GM15510 (cell line): ENCODE results near the gene PHKB.

ENCODE experiments used
- POLR2A ChIP-seq: IDR thresholded peaks from 3 replicates; pipeline ENCODE4 v1.6.1; 2011; ENCODE audit warnings: borderline replicate concordance; ENCODE audit not compliant: insufficient read length; ENCODE audit errors: extremely low read depth

The PHKB gene

DNA sequence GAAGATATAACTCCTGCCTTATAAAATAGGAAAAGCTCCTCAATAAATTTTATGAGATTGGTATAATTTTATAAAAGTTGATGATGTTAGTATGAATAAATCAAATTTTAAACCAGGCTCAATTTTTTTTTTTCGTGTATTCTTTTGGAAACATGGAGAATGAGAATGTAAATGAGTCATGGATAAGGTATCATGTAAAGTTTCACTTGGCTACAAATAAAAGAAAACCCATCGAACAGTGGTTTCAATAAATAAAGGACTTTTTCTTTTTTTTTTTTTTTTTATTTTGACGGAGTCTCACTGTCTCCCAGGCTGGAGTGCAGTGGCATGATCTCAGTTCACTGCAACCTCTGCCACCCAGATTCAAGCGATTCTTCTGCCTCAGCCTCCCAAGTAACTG lies 67.3 kb downstream of the PHKB start:
- no peak for TF ChIP-seq POLR2A

GRCh38 chr16:47533744-47534292 lies 72.7 kb downstream of the PHKB start:
- TF ChIP-seq POLR2A = no peak

- TF ChIP-seq POLR2A = no peak
Observed at GRCh38 chr16:47538472-47538871, 77.3 kb downstream of the PHKB start.

DNA sequence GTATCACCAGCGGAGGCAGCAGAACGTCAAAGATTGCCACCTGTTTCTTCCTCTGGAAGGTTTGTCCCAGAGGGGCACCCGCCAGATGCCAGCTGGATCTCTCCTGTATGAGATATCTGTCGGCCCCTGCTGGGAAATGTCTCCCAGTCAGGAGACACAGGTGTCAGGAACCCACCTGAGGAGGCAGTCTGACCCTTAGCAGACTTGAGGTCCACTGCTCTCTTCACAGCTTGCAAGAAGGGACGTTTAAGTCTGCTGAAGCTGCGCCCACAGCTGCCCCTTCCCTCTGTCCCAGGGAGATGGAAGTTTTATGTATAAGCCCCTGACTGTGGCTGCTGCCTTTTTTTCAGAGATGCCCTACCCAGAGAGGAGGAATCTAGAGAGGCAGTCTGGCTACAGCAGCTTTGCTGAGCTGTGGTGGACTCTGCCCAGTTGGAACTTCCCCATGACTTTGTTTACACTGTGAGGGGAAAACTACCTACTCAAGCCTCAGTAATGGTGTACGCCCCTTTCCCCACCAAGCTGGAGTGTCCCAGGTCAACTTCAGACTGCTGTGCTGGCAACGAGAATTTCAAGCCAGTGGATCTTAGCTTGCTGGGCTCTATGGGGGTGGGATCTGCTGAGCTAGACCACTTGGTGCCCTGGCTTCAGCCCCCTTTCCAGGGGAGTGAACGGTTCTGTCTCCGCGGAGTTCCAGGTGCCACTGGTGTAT lies 92.9 kb downstream of the PHKB start:
- TF ChIP-seq POLR2A = no peak

- no peak for TF ChIP-seq POLR2A
Observed at GRCh38 chr16:47561286-47561685, 100.2 kb downstream of the PHKB start.

DNA sequence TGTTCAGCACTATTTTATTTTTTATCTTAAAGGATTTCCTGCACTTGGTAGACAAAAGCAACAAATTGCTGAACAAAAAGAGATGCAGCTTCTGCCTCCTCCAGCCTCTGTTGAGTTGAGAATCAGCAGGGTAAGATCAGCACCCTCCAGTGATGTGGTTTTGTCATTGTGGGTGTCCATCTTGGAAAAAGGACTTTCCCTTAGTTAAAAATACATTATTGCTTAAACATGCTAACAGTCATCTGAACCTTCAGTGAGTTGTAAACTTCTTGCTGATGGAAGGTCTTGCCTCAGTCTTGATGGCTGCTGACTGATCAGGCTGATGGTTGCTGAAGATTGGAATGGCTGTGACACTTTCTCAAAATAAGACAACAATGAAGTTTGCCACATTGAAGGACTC lies 101.2 kb downstream of the PHKB start:
- TF ChIP-seq POLR2A = no peak

DNA sequence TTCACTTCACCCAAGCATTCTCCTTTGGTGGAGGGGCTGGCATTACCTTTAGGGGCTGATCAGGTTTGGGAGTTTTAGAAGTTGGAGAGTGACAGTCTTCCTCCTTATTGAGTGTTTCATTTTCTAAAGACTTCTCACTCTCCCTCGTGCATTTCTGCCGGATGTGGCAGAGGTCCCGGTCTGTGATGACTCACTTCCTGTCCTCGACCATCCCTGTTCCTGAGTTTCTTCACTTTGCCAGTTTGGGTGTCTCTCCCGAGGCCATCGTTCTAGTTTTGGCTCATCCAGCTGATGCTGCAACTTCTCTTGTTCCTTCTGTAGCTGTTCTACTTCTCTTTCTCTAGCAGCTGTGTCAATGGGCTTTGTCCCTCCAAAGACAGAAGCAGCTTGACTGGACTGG lies 104.3 kb downstream of the PHKB start:
- no peak for TF ChIP-seq POLR2A

DNA sequence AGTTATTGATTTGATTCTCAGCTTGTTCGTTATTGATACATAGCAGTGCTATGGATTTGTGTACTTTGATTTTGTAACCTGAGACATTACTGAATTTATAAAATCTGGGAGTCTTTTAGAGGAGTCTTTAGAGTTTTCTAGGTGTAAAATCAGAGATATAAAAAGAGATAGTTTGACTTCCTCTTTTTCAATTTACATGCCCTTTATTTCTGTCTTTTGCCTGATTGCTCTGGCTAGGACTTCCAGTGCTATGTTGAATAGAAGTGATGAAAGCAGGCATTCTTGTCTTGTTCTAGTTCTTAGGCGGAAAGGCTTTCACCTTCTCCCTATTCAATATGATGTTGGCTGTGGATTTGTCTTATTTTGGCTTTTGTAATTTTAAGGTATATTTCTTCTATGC lies 106.2 kb downstream of the PHKB start:
- TF ChIP-seq POLR2A = no peak

GRCh38 chr16:47568351-47568750 lies 107.2 kb downstream of the PHKB start:
- TF ChIP-seq POLR2A = no peak

DNA sequence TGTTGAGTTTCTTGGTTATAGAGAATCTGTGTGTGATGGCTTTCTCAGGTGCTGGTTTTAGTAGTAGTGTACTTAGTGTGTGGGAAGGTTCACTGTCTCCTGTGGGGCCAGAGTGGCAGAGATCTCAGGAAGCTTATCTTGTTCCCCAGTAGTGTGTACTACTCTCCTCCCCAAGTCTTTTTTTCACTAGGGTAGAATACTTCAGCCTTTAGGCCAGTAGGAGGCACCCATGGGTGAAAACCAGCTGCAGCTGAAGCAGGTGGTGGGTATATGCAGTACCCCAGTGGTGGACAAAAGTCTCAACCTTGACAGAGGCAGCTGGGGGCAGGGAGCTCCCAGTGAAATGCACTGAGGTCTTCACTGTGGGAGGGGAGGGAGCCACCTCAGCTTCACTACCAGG lies 109.9 kb downstream of the PHKB start:
- no peak for TF ChIP-seq POLR2A

- TF ChIP-seq POLR2A = no peak
Observed at GRCh38 chr16:47571711-47572110, 110.6 kb downstream of the PHKB start.

DNA sequence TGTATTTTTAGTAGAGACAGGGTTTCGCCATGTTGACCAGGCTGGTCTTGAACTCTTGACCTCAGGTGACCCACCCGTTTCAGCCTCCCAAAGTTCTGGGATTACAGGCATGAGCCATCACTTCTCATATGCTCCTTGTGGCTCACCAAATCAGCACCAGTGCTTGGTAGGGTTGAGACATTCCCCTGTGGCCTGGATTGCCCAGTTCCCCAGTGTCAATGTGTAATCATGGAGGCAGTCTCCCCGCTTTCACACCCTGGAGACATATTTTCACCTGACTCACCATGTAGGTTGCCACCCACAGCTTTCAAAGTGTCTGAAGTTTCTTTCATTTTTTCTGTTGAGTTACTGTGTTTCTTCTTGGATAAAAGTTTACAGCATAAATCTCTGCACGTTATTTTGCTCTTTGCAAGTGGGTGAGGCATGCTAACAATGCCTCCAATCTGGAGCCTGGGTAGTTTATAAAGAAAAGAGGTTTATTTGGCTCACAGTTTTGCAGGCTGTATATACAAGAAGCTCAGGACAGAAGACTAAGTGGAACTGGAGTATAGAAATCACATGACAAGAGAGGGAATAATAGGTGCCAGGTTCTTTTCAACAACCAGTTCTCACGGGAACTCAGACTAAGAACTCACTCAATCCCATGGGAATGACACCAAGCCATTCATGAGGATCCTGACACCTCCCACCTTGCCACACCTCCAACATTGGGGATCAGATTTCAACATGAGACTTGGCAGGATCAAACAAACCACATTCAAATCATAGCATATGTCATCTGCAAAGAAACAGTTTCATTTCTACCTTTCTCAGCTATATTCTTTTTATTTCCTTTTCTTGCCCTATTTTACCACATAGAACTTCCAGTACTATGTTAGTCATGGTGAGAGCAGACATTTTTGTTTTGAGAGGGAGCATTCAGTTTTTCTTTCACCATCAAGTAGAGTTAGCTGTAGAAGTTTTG lies 113.2 kb downstream of the PHKB start:
- no peak for TF ChIP-seq POLR2A

GRCh38 chr16:47577029-47577428 lies 115.9 kb downstream of the PHKB start:
- TF ChIP-seq POLR2A = no peak

DNA sequence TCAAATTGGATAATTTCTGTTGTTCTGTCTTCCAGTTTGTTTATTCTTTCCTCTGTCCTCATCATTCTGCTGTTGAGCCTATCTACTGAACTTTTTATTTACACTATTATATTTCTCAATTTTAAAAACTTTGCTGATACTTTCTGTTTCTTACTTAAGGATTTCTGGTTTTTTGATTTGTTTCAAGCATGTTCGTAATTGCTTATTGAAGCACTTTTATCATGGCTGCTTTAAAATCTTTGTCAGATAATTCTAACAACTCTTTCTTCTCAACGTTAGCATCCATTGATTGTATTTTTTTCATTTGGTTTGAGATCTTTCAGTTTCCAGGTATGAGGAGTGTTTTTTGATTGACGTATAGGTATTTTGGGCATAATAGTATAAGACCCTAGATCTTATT lies 116.9 kb downstream of the PHKB start:
- TF ChIP-seq POLR2A = no peak

- no peak for TF ChIP-seq POLR2A
Observed at GRCh38 chr16:47578573-47578972, 117.4 kb downstream of the PHKB start.

DNA sequence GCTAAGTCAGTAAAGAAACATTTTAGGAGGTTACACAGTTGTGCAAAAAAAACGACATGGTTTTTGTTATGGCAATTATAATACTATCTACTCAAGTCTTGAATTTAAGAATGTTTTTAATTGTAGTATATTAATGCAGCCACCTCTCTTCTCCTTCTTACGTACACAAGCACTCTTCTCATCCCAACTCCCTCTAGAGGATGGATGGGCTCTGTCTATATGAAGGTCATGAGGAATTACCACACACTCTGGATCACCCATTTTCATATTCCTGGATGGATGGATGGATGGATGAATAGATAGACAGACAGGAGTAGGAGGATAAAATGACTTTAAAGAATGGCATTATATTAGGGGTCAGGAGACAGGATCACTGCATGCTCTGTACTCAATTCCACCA lies 120.0 kb downstream of the PHKB start:
- TF ChIP-seq POLR2A = no peak

GRCh38 chr16:47584464-47585225 lies 123.5 kb downstream of the PHKB start:
- TF ChIP-seq POLR2A = no peak
